GM19468 (cell line): ENCODE data around the gene OR5D13.

Source experiments
- ATAC-seq: cut with Tn5 transposase; IDR thresholded peaks from one replicate; pipeline ENCODE4 v1.9.1; 2021; ENCODE audit warnings: mild to moderate bottlenecking, moderate library complexity, moderate number of reproducible peaks; ENCODE audit not compliant: unreplicated experiment; ENCODE audit errors: extremely low read depth

The OR5D13 gene, protein sequence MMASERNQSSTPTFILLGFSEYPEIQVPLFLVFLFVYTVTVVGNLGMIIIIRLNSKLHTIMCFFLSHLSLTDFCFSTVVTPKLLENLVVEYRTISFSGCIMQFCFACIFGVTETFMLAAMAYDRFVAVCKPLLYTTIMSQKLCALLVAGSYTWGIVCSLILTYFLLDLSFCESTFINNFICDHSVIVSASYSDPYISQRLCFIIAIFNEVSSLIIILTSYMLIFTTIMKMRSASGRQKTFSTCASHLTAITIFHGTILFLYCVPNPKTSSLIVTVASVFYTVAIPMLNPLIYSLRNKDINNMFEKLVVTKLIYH

GRCh38 chr11:55773138-55773537 lies at the start of gene OR5D13:
Gene OR5D13 (plus strand): TSS chr11:55773438. CDS start chr11:55773438, 0 bp downstream.
- ATAC-seq, result no peak

DNA sequence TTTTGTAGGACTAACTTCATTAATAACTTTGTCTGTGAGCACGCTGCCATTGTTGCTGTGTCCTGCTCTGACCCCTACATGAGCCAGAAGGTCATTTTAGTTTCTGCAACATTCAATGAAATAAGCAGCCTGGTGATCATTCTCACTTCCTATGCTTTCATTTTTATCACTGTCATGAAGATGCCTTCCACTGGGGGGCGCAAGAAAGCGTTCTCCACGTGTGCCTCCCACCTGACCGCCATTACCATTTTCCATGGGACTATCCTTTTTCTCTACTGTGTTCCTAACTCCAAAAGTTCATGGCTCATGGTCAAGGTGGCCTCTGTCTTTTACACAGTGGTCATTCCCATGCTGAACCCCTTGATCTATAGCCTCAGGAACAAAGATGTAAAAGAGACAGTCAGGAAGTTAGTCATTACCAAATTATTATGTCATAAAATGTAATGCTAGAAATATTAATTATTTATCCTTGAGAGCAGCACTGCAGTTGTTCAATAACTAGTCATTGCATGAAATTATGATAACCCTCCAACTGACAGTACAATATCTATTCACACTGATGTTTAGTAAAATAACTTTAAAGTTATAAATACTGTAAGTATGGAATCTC lies 46.4 kb upstream of the OR5D13 start:
- ATAC-seq, result no peak

DNA sequence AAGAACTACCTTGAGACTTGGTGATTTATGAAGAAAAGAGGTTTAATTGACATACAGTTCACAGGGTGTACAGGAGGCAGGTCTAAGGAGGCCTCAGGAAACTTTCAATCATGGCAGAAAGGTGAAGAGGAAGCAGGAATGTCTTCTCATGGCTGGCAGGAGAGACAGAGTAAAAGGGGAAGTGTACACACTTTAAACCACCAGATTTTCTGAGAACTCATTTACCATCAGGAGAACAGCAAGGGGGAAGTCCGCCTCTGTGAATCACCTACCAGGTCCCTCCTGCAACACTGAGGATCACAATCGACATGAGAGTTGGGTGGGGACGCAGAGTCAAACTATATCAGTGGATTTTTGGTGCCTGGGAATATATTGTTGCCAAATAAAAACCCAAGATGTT lies 40.3 kb upstream of the OR5D13 start:
- ATAC-seq, result no peak

- no peak for ATAC-seq
These were observed 18.4 kb downstream of the OR5D13 start for GRCh38 chr11:55791606-55792005.

- no peak for ATAC-seq
These were observed 20.1 kb downstream of the OR5D13 start for GRCh38 chr11:55793321-55793720.

DNA sequence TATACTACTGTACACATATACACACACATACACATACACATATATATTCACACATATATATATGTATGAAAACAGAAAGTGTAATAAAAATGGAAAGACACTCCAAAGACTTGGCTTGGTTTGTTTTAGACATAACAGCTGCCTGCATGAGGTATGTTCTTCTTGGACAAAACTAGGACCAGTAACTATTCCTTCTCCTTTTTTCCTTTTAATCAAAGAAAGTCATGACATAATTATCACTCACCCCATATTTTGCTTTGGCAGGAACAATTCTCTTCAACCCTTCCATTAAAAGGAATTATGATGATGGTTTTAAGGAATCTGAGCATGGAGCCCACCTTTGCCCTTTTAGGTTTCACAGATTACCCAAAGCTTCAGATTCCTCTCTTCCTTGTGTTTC lies 22.0 kb downstream of the OR5D13 start, which contains the start of gene OR5D14:
Gene OR5D14, plus strand, starts transcription at position 301 of the 400 bp plus-strand sequence. Its CDS starts 0 bp downstream, at position 301.
- ATAC-seq, result no peak

DNA sequence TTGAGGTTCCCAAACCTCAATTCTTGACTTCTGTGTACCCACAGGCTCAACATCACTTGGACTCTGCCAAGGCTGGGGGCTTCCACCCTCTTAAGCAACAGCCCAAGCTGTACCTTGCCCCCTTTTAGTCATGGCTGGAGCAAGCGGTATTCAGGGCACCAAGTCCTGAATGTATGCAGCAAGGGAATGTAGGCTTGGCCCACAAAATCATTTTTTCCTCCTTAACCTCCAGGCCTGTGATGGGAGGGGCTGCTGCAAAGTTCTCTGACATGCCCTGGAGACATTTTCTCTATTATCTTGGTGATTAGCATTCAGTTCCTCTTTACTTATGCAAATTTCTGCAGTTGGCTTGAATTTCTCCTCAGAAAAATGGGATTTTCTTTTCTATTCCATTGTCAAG lies 33.0 kb downstream of the OR5D13 start:
- no peak for ATAC-seq

GRCh38 chr11:55811067-55811466 lies 37.8 kb downstream of the OR5D13 start, which contains the start of gene OR5L1:
Gene OR5L1 (plus strand): TSS chr11:55811367. CDS start chr11:55811467, 100 bp downstream.
- no peak for ATAC-seq

GRCh38 chr11:55819330-55819729 lies 46.1 kb downstream of the OR5D13 start, which contains the start of gene OR5D18:
Gene OR5D18 (plus strand): TSS chr11:55819630. CDS start chr11:55819630, 0 bp downstream.
- ATAC-seq, result no peak
